ENCODE results near the gene PSMD12.
"Not testable (repeated sequence)": the region's sequence is repeated elsewhere in the genome, so short reads cannot be mapped to it uniquely, and the experiment has no call there.

PSMD12 gene

DNA sequence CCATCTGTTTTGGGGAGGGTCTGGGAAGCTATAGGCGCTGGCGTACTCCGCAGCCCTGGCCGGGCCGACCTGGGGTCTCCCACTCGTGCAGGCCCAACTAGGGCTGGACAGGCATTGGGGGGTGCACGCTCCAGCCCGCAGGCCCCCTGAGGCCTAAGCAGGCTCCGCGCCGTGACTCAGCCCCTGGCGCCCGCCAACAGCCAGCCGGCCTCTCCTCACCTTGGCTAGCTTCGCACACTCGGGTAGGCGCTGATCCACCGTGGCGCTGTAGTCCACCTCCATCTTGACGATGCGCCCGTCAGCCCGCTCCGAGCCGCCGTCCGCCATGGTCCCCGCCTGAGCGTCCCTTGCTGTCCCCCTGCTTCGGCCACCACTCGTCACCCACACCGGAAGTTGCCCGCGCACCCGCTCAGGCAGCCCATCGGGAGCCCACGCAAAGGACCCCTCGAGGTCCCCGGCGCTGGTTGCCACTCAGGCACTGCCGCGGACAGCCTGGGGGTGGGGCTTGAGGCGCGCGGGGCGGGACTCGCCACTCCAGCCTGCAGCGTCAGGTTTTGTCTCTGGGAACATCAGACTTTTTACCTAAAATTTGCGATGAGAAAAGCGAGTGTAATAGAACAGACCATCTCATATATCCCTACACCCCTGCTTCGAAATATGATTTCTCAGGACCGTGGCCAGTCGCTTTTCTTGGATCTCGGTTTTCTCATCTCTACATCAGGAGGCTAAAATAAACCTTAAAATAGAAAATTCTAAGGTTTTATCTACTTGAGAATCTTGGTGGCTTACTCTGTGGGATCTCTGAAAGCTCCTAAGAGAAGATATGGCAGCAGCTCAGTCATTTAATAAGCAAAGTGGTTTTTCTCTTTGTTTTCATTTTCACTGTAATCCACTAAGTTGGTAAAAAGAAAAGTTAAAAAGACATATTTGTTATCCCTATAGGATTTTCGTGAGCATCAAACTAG lies at the start of gene PSMD12:
PSMD12 (minus strand) TSS at position 385 of the 965 bp plus-strand sequence; CDS start at position 327, 58 bp downstream.
- in situ Hi-C loops (cut with MboI; ENCODE audit: low sequenced_read_pairs): no loop called here

DNA sequence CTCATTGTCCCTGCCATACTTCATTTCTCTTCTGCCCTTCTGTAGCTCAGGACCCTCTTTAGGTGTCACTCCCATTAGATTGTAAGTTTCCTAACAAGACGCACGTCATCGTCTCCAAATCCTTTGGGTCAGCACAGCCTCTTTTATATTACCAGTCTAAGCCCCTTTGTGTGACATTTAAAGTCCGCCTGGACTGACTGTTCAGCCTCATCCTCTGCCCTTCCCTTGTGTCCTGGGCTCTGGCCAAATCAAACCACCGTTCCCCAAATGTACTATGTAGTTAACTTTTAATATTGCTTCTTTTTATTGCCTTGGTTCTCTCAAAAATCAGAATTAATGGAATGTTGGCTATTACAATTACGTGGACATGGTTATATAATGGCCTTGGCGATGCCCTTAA lies 48.9 kb upstream of the PSMD12 start:
- in situ Hi-C loops (cut with MboI; ENCODE audit: low sequenced_read_pairs): no loop called here

DNA sequence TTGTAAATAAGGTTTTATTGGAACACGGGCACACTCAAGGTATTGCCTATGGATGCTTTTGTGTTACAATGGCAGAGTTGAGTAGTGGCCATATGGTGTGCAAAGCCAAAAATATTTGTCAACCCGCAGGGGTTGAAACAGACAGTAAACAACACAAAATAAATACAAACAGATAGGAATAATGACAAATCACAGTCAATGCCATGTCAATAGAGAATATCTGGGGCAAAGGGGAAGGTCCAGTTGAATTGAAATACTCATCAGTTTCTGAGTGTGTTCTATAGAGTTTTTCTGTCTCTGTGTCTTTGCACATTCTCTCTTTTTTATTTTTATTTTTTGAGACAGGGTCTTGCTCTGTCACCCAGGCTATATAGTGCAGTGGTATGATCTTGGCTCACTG lies 48.2 kb upstream of the PSMD12 start:
- in situ Hi-C loops (cut with MboI; ENCODE audit: low sequenced_read_pairs): no loop called here

DNA sequence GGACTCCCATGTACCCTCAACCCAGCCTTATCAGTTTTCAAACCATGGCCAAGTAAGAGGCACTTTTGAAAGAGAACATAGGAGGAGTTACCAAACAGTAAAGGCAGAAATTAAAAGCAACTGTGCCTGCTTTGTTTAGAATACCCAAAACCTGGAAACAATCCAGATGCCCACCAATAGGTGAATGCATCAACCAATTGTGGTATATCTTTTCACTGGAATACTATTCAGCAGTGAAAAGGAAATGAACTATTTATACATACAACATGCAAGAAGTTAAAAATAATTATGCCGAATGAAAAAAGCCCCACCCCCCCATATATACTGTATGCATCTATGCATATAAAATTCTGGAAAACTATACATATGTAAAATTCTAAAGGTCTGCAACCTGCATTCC lies 47.8 kb upstream of the PSMD12 start:
- in situ Hi-C loops (cut with MboI; ENCODE audit: low sequenced_read_pairs): no loop called here

DNA sequence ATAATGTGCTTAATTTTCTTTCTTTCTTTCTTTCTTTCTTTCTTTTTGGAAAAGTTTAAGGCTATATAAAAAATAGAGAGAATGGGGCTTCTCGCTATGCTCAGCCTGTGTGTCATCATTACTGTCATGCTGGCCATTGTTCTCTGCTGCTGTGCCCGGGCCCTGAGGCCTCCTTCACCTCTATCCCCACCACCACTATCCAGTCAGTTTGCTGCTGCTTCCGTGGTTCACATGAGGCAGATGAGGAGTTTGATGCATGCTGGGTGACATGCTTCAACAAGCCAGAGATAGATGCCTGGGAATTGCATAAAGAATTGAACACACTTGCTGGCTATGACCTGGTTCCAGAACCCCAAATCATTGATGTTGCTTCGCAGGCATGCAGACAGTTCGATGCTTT lies 47.0 kb upstream of the PSMD12 start:
- in situ Hi-C loops (cut with MboI; ENCODE audit: low sequenced_read_pairs): no loop called here

DNA sequence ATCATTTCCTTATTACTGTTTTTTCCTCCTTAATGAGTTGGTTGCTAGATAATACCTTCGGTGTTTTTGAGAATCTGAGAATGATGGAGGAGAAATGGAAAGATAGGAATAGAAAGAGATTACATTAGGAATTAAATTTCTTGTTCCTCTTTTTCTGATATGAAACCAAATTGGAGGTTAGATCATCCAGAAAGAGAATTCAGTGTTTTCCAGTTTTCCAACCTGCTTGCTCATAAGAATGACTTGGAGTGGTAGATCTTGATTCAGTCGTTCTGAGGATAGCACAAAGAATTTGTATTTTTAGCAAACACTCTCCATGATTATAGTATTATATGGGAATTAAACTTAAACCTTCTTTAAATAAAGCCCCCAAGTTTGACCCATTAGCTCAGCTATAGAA lies 46.6 kb upstream of the PSMD12 start:
- in situ Hi-C loops (cut with MboI; ENCODE audit: low sequenced_read_pairs): no loop called here

DNA sequence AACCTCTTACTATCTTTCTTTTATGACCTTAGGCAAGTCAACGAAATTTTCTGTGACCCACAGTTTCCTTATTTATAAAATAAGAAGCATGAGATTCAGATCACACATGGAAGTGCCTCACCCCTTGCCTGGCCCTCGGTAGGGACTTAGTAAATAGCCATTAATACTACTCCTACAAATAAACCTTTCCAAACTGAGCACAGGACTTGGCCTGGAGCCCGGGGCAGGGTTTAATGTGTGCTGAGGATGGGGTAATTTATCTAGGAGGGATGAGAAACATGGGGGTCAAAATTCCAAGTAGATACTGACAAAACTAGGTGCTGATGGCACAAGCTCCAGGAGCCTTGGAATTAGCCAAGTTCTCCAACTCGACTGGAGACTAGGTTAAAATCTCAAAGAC lies 45.7 kb upstream of the PSMD12 start:
- in situ Hi-C loops (cut with MboI; ENCODE audit: low sequenced_read_pairs): no loop called here

DNA sequence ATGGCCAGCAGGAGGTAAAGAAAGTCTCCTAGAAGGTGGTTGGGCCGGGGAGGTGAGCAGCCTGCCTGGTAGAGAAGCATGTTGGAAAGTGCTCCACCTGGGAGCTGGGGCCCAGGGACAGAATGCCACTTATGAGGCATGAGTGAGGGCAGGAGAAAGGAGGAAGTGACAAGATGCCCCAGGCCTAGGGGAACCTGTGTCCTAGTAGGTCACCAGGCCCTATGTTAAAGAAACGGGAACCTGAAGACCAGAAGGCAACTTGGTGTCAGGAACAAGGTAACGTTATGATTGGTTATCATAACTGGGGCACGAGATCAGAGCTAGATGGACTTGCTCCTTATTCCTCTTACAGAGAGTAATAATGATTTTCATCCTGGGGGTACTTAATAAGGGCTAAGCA lies 45.0 kb upstream of the PSMD12 start:
- in situ Hi-C loops (cut with MboI; ENCODE audit: low sequenced_read_pairs): no loop called here

DNA sequence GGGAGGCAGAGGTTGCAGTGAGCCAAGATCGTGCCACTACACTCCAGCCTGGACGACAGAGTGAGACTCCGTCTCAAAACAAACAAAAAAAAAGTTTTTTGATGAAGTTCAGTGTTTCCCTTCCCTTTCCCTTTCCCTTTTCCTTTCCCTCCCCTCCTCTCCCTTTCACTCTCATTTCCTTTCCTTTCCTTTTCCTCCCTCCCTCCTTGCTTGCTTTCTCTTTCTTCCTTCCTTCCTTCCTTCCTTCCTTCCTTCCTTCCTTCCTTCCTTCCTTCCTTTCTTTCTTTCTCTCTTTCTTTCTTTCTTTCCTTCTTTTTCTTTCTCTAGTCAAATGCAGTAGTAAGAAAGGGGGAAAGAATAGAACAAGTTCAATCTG lies 42.1 kb upstream of the PSMD12 start:
- in situ Hi-C loops (cut with MboI; ENCODE audit: low sequenced_read_pairs): not testable (repeated sequence)

DNA sequence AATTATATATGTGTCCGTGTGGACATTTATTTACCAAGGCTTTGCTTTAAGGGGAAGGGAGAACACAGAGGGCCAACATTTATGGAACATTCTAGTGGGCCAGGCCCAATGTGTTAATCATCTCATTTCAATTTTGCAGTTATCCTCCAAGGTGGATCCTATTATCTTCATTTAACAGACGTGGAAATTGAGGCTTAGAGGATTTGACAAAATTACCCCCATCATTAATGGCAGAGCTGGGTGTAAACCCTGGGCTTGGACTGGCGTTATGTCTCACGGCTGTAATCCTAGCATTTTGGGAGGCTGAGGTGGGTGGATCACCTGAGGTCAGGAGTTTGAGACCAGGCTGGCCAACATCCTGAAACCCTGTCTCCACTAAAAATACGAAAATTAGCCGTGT lies 37.1 kb upstream of the PSMD12 start:
- in situ Hi-C loops (cut with MboI; ENCODE audit: low sequenced_read_pairs): no loop called here

DNA sequence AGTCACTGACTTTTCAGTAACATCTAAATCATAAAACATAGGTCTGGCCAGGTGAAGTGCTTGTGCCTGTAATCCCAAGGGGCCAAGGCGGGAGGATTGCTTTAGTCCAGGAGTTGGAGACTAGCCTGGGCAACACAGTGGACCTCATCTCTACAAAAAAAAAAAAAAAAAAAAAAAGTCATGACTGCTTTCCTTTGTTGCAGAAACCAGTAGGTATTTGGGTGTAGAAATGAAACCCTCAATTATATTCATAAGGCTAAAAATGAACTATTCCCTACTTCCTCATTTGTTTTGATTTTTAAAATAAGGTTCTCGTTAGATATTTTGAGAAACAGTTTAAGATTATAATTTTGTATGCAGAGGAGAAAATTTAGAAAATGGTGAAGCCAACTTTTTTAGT lies 36.7 kb upstream of the PSMD12 start:
- in situ Hi-C loops (cut with MboI; ENCODE audit: low sequenced_read_pairs): no loop called here

DNA sequence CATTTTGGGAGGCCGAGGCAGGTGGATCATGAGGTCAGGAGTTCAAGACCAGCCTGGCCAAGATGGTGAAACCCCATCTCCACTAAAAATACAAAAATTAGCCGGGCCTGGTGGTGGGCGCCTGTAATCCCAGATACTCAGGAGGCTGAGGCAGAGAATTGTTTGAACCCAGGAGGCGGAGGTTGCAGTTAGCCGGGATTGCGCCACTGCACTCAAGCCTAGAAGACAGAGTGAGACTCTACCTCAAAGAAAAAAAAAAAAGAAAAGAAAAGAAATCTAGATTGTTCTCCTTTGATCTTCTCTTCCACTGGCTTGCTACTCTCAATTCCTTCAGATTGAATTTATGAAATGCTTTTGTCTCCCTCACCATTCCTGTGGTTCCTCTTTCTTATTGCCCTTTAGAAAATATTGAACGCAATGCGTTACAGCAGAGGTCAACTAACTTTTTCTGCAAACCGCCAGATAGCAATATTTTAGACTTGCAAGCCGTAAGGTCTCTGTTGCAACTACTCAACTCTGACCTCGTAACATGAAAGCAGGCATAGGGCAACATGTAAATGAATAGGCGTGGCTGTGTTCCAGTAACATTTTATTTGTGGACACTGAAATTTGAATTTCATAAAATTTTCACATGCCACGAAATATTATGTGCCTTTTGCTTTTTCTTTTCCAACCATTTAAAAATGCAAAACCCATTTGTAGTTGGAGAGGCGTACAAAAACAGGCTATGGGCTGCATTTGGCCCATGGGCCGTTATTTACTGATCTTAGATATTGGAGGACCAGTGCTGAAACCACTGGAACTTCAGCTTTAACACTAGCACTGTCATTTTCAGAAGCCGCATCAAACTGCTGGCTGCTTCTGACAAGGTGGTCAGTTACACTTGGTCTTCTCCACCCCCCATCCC lies 35.5 kb upstream of the PSMD12 start:
- in situ Hi-C loops (cut with MboI; ENCODE audit: low sequenced_read_pairs): no loop called here

DNA sequence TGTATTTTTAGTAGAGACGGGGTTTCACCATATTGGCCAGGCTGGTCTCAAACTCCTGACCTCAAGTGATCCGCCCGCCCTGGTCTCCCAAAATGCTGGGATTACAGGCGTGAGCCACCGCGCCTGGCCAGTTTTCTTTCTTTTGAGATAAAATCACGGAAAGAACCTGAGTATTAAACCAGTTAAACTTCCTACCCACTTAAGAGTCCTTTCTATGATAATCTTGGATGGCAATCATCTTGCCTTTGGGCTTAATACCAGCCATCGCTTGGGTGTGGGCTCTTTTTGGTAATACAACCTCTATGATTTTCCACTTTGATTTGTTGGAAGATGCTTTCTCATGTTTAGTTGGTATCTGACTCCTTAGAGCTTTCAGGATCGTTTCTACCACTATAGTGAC lies 34.7 kb upstream of the PSMD12 start:
- in situ Hi-C loops (cut with MboI; ENCODE audit: low sequenced_read_pairs): no loop called here

DNA sequence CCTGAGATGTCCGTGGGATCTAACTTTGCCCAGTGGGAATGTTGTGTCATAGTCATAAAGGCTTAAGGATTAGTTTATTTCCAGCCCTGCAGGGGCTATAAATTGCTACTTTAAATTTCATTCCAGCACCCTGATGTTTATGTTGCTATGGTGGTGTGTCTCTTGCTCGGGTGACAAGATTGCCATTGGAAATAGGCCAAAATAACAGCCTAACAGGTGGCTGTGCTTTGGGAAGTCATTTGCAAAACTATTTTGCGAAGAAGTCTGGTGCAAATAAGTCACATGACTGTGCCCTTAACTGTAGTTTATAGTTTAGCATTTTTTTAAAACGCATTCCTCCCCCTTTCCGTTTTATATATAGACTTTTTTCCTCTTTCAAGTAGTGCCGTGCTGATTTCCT lies 33.8 kb upstream of the PSMD12 start:
- in situ Hi-C loops (cut with MboI; ENCODE audit: low sequenced_read_pairs): no loop called here

DNA sequence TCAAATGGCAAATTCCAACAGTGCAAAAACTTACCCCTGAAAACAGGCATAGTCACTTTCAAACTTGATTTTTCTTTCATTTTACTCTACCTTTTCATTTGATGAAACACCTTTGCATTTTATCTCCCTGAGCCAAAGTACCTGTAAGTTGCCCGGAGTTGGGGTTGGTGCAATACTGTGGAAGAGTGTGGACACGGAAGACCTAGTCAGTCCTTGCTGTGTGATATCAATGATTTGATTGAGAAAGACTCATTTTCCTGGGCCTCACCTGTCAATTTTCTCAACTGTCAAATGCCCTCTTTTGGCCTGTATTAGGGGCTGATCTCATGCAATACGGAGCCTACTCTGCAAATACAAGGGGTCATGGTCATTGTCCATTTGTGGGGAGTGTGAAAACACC lies 33.3 kb upstream of the PSMD12 start:
- in situ Hi-C loops (cut with MboI; ENCODE audit: low sequenced_read_pairs): no loop called here

DNA sequence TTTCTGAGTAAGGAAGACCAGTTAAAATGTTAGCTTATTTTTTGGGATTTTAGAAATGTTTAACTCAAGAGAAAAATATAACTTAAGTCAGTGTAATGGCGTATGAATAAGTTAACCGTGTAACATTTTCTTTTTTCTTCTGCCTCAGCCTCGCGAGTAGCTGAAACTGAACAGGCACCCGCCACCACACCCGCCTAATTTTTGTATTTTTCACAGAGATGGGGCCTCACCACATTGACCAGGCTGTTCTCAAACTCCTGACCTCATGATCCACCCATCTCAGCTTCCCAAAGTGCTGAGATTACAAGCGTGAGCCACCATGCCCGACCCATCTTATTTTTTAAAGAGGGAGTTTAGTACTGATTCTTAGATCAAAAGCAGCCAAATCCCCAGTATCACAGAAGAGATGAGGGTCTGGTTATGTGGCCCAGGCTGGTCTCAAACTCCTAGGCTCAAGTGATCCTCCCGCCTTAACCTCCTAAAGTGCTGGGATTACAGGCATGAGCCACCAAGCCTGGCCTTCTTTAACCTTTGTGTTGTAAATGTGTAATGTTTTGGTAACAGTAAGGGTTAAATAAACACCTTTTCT lies 27.5 kb upstream of the PSMD12 start:
- in situ Hi-C loops (cut with MboI; ENCODE audit: low sequenced_read_pairs): no loop called here

DNA sequence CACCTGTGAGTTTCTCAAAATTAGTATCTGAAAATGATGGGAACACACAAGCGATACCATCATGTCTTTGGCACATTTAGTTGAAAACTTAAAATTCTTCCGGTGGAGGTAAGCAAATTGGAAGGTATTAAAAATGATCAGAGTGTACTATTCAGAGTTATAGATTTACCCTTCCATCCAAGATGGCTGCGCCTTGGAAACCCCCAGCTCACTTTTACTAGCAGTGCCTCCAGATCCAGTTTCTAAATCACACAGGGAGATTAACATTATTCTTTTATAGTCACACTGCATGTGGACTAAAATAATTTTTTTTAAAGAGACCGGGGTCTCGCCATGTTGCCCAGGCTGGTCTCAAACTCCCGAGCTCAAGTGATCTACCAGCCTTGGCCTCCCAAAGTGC lies 25.7 kb upstream of the PSMD12 start:
- in situ Hi-C loops (cut with MboI; ENCODE audit: low sequenced_read_pairs): no loop called here

DNA sequence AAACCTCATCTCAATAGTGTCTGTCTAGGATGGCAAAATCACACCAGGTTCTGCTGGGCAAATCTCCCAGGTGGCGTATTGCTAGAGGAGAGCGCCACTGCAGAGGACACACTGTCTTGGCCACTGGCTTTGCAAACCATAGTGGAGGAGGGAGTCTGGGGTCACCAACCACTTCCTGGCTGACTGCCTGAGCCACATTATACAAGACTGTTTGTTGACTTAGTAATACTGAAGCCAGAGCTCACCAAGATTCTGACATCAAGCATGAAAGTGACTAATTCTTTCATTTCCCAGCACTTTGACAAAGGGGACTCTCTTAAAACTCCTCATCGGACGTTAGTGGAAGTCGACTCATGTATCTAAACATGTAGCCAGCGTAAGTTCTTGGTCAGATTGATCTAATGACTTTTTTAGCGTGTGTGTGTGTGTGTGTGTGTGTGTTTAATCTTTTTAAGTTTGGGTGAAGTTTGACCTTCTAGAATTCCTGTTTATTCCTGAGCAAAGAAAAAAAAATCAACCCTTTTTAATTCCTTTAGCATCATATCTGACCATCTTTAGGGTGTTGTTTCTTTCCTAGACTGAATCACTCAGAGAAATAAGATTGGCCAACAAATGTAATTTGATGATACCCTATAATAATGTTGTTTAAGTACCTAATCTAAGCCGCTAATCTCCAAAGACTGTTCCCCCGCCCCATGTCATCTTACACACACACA lies 24.4 kb upstream of the PSMD12 start:
- in situ Hi-C loops (cut with MboI; ENCODE audit: low sequenced_read_pairs): no loop called here

DNA sequence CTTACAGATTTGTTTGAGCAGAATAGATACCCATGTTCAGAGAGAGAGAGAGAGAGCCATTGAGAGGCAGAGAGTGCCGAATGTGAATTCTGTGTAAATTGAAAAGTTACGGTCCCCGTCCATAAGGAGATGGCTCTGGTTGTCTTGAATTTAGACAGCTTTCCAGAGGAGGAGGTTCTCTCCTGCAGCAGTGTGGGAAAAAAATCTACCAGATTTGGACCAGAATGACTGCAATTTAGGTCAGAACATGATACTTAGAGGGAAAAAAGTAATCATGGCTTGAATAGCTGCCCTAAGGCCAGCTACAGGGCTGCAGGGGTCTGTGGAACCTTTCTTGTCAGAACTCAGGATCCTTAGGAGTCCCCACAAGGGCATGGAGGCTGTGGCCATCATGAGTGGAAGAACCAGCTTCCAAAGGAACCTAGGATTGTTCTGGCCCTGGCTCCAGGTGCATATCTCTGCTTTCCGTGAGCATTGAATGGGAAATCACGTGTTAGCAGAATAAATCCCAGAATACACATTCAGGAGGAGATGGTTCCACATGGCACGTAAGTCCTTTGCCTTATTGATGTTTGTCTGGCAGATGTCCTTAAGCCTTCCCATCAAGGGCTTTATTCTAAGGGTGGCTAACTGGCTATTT lies 23.7 kb upstream of the PSMD12 start:
- in situ Hi-C loops (cut with MboI; ENCODE audit: low sequenced_read_pairs): no loop called here

DNA sequence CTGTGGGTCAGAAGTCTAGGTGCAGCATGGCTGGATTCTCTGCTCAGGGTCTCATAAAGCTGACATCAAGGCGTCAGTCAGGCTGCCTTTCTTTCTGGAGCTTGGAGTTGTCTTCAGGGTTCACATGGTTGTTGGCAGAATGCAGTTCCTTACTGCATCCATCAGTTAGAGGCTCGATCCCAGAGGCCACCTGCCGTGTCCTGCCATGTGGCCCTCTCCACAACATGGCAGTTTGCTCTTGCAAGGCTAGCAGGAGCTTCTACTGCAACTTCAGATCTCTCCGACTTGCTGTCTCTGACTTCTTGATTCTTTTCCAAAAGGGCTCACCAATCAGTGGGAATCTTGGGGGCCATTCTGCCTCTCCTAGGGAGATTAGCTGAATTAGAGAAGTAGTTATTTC lies 22.6 kb upstream of the PSMD12 start:
- in situ Hi-C loops (cut with MboI; ENCODE audit: low sequenced_read_pairs): no loop called here
